ENCODE results near the gene PILRB. TPM values are rescaled to one million over a fixed set of nuclear protein-coding genes. Genes with fewer than 3 reads are reported as not detected.

Gene PILRB
- total and polyA plus RNA-seq, 9 of the 15 experiments (the other 6 are each of a cell fraction or from before 2014, with no cell fraction given): 6.2 to 94.6 (median 37.0) TPM

DNA sequence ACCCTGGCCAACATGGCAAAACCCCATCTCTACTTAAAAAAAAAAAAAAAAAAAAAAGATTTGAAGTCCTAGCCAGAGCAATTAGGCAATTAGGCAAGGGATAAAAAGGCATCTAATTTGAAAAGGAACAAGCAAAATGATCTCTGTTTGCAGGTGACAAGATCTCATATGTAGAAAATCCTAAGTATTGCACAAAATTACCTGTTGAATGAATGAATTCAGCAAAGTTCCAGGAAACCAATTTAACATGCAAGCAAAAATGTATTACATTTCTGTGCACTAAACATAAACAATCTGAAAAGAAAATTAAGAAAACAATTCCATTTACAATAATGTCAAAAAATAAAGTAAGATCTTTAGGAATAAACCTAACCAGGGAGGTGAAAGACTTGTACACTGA, 5.2 kb downstream of the PILRB start:
- H3K9me1 ChIP-seq (ENCODE audit: control insufficient read depth, insufficient read depth, low read length): peaks cover 4% of the 10 kb centered on the region
- no peaks in the 10 kb centered on the region for H3K27me3 ChIP-seq (ENCODE audit: control insufficient read depth in 2 of 2, insufficient read depth in 2 of 2, low read length in 2 of 2)
- ATAC-seq (no peak), FAIRE-seq (no peak), DNase-seq (ENCODE audit: extremely low read depth in 1 of 4, low spot score in 3 of 4) (no peak)
- peaks cover 7% of the 10 kb centered on the region in 2 experiments; a peak in 4 of 5 replicates for H3K4me1 ChIP-seq (replicated peaks in 1 of 2; ENCODE audit: control insufficient read depth in 2 of 2, insufficient read depth in 2 of 2, low read length in 2 of 2)
- H3K4me3 ChIP-seq: no peak overlapping the region
- POLR2A ChIA-PET: no interaction called here
- H3K27ac ChIP-seq (ENCODE audit: extremely low read depth, low read depth, low read length): no peak overlapping the region
- no peak overlapping the region for H2AFZ ChIP-seq (ENCODE audit: low read depth, low read length)
- peaks cover 73% of the 10 kb centered on the region for H3K36me3 ChIP-seq (ENCODE audit: control insufficient read depth, insufficient read depth, low read length)
- no peaks in the 10 kb centered on the region for H4K20me1 ChIP-seq (replicated peaks; ENCODE audit: control insufficient read depth, insufficient read depth, low read length)
- H3K9ac ChIP-seq (ENCODE audit: insufficient read depth in 1 of 2, low read depth in 2 of 2, low read length in 2 of 2): no peak overlapping the region
- no peaks in the 10 kb centered on the region for H3K79me2 ChIP-seq (ENCODE audit: control insufficient read depth, insufficient read depth, low read length)
- in situ Hi-C loops (cut with MboI) (no loop called here), intact Hi-C loops (cut with micrococcal nuclease) (no loop called here)
- no TSS peak for BruUV-seq (replicated peaks)
- CTCF ChIA-PET (ENCODE audit: low intra/inter-chr PET ratio): no interaction called here
- TF ChIP-seq ILK (tag; IDR thresholded peaks at IDR 0.05; ENCODE audit: borderline replicate concordance, low read depth): no peak
- no peak for TF ChIP-seq ZNF253 (CRISPR knock-in tag; conservative IDR thresholded peaks at IDR 0.05)
- TF ChIP-seq, protein P1, sequence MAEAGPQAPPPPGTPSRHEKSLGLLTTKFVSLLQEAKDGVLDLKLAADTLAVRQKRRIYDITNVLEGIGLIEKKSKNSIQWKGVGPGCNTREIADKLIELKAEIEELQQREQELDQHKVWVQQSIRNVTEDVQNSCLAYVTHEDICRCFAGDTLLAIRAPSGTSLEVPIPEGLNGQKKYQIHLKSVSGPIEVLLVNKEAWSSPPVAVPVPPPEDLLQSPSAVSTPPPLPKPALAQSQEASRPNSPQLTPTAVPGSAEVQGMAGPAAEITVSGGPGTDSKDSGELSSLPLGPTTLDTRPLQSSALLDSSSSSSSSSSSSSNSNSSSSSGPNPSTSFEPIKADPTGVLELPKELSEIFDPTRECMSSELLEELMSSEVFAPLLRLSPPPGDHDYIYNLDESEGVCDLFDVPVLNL (CRISPR knock-in tag; IDR thresholded peaks at IDR 0.05; ENCODE audit: low read depth): no peak
- no peak for TF ChIP-seq KDM5B (IDR thresholded peaks at IDR 0.05; ENCODE audit: insufficient replicate concordance, low read depth, low read length)
- TF ChIP-seq, protein P2, sequence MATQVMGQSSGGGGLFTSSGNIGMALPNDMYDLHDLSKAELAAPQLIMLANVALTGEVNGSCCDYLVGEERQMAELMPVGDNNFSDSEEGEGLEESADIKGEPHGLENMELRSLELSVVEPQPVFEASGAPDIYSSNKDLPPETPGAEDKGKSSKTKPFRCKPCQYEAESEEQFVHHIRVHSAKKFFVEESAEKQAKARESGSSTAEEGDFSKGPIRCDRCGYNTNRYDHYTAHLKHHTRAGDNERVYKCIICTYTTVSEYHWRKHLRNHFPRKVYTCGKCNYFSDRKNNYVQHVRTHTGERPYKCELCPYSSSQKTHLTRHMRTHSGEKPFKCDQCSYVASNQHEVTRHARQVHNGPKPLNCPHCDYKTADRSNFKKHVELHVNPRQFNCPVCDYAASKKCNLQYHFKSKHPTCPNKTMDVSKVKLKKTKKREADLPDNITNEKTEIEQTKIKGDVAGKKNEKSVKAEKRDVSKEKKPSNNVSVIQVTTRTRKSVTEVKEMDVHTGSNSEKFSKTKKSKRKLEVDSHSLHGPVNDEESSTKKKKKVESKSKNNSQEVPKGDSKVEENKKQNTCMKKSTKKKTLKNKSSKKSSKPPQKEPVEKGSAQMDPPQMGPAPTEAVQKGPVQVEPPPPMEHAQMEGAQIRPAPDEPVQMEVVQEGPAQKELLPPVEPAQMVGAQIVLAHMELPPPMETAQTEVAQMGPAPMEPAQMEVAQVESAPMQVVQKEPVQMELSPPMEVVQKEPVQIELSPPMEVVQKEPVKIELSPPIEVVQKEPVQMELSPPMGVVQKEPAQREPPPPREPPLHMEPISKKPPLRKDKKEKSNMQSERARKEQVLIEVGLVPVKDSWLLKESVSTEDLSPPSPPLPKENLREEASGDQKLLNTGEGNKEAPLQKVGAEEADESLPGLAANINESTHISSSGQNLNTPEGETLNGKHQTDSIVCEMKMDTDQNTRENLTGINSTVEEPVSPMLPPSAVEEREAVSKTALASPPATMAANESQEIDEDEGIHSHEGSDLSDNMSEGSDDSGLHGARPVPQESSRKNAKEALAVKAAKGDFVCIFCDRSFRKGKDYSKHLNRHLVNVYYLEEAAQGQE (IDR thresholded peaks at IDR 0.05; ENCODE audit: borderline replicate concordance): no peak
- TF ChIP-seq, protein P2 (CRISPR knock-in tag; IDR thresholded peaks at IDR 0.05; ENCODE audit: low read depth): no peak
- 0 out of 2 replicates have a peak, but pooled peaks have one; percentile 40 for TF ChIP-seq POLR2H (tag; IDR thresholded peaks at IDR 0.05; ENCODE audit: low read depth)
- no peak for TF ChIP-seq TAL1 (IDR thresholded peaks at IDR 0.05)
- no peak for TF ChIP-seq KLF10 (CRISPR knock-in tag; IDR thresholded peaks at IDR 0.05)
- H3K9me3 ChIP-seq (replicated peaks; ENCODE audit: control insufficient read depth, insufficient read depth, low read depth, low read length): no peaks in the 10 kb centered on the region
- no peak overlapping the region for H3K4me2 ChIP-seq (ENCODE audit: insufficient read depth, low read length)
